Right lobe of liver (tissue), 4 donors: ENCODE measurements around the gene NAALADL2.

Experiments
- POLR2A ChIP-seq: fragments of 450-650 bp; IDR thresholded peaks from one replicate; pipeline ENCODE4 v1.6.1; 2017; ENCODE audit warnings: antibody characterized with exemption, mild to moderate bottlenecking
- TF ChIP-seq, protein P1 (sequence below), 4 donors: fragments of 200-600 bp in 3 of 4; fragments of 450-650 bp in 1 of 4; IDR thresholded peaks; one replicate each; pipeline versions ENCODE4 v1.5.1 to v1.8.0; 2016 to 2022; ENCODE audit warnings: antibody characterized with exemption in 4 of 4, mild to moderate bottlenecking in 2 of 4
- donor health status: DM: no; HTN: no; CAD: no.
- donor health status: DM: no; HTN: no; CAD: no.
- donor health status: DM: no; HTN: yes; CAD: no.

DNA sequence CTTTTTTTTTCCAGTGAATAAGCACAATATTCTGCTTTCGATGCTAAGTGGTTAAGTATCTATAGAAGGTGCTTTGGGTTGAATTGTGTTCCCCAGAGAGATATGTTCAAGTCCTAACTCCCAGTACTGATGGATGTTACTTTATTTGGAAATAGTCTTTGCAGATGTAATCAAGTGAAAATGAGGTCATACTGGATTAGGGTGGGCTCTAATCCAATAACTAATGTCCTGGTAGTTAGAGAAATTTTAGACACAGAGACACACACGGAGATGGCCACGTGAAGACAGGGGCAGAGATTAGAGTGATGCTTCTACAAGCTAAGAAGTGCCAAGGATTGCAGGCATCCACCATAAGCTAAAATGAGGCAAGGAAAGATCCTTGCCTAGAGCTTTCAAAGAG lies 662.3 kb downstream of the NAALADL2 start:
- TF ChIP-seq, protein P1, sequence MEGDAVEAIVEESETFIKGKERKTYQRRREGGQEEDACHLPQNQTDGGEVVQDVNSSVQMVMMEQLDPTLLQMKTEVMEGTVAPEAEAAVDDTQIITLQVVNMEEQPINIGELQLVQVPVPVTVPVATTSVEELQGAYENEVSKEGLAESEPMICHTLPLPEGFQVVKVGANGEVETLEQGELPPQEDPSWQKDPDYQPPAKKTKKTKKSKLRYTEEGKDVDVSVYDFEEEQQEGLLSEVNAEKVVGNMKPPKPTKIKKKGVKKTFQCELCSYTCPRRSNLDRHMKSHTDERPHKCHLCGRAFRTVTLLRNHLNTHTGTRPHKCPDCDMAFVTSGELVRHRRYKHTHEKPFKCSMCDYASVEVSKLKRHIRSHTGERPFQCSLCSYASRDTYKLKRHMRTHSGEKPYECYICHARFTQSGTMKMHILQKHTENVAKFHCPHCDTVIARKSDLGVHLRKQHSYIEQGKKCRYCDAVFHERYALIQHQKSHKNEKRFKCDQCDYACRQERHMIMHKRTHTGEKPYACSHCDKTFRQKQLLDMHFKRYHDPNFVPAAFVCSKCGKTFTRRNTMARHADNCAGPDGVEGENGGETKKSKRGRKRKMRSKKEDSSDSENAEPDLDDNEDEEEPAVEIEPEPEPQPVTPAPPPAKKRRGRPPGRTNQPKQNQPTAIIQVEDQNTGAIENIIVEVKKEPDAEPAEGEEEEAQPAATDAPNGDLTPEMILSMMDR (IDR thresholded peaks at IDR 0.05): no peak
- TF ChIP-seq POLR2A: no peak
